SK-MEL-5 (cell line): Measurements from ENCODE around the gene NAE1. TPM values are rescaled to one million over a fixed set of nuclear protein-coding genes. Genes with fewer than 3 reads are reported as not detected.

Experiments
- DNase-seq: peaks from one replicate; pipeline ENCODE4 v3.0.0-alpha.2; 2016; ENCODE audit warnings: low read depth, low spot score
- in situ Hi-C: cut with HindIII; loops from 2 replicates; pipeline ENCODE4 v1.10.0; 2016; ENCODE audit warnings: low sequenced_read_pairs, high pct_unique_total_duplicates, low pct_unique_long_range_greater_than_20kb
- total RNA-seq: library from RNA; depleted of rRNA; stranded (reverse); fragments of >200 nt; shearing (Covaris generic); gene quantifications from 2 replicates; pipeline ENCODE4 v1.2.3, GENCODE V29; 2014

NAE1 gene
- total RNA-seq, 1 experiment from 2014 or later, result 114 TPM

GRCh38 chr16:66853261-66854139 lies 22.7 kb upstream of the NAE1 start:
- no peak for DNase-seq
- in situ Hi-C loops, result no loop called here

DNA sequence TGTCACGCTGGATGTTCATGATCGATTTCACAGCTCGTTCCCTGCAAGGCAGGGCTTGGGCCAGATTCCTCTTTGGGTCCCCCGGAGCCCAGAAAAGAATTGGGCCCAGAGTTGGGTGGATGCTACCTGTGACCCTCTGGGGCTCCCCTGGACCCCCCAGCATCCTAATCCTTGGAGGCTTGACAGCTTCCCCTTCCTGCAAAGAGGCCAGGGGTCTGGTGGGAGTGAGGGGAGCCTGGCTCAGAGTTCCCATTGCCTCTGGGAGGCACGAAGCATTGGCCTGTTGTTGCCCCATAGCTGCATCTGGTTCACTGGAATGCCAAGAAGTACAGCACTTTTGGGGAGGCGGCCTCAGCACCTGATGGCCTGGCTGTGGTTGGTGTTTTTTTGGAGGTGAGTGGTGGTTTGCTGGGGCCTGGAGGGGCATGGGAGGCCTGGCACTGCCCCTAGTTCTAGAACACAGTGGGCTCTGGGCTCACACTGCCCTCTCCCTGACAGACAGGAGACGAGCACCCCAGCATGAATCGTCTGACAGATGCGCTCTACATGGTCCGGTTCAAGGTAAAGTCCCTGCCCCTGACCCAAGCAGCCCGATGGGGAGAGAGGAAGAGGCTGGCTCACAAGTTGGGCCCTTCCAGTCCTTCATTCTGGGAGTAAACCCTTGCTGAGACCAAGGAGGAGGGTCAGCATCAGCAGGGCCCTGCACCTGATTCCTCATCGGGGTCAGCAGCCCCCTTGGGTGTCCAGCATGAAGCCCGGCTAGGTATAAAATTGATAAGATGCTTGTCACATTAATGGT lies 20.6 kb upstream of the NAE1 start:
- DNase-seq, result no peak
- in situ Hi-C loops, result no loop called here

- no peak for DNase-seq
- in situ Hi-C loops, result no loop called here
These were observed 19.5 kb upstream of the NAE1 start for GRCh38 chr16:66850115-66850815.

DNA sequence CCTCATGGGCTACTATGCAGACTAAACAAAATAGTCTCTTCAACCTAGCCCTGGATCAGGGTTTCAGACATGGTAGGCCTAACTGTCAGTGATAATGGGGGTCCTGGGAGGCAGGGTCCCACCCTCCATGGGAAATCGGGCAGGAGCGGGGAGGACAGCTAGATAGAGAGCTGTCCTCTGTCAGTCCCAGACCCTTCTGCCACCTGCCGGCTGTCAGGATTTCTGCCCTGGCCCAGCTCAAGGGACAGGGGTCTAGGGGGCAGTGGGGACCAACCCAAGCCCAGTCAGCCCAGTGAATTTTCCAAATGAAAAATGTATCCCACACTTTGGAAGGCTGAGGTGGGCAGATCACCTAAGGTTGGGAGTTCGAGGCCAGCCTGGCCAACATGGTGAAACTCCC lies 18.8 kb upstream of the NAE1 start:
- DNase-seq, result no peak
- in situ Hi-C loops, result no loop called here

DNA sequence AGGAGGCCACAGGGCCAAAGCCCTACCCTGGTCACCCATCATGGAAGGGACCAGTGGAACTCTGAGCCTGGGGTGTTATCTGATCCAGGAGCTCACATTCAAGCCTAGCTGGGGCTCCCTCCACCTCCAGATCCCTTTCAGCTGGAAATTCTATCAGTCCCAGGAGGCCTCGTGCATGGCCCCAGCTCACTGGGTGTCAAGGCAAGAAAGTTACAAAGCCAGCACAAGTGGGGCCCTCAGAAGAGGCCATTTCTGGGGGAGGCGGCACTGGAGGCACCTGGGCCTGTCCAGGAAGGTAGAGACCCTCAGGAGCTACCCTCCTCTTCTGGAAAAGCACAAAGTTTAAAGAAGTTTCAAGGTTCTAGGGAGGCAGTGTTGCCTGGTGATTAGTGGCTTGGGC lies 18.2 kb upstream of the NAE1 start:
- DNase-seq, result no peak
- in situ Hi-C loops, result no loop called here

- DNase-seq, result no peak
- in situ Hi-C loops, result no loop called here
These were observed 17.4 kb upstream of the NAE1 start for GRCh38 chr16:66848172-66848571.

DNA sequence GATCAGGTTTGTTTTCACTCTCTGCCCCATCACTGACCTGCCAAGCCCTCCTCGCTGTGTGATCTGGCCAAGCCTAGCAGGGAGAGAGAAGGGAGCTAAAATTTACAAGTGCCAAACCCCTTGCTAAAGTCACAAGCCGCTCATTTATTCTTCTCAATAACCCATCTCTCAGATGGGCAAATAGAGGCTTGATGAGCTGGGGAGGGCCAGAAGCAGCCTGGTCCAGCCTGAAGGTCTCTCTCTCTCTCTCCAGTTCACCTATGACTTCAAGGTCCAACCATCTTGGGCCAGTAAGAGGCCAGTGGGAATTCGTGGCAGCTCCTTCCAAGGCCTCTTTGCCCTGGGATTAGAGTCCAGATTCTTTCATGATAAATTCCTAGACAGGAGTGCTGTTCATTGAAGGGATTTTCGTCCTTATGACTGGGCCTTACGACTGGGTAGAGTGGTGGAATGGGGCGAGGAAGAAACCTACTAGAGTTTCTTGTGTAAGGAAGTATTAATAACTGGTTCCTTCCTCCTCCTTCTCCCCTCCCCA lies 16.8 kb upstream of the NAE1 start:
- in situ Hi-C loops, result no loop called here

DNA sequence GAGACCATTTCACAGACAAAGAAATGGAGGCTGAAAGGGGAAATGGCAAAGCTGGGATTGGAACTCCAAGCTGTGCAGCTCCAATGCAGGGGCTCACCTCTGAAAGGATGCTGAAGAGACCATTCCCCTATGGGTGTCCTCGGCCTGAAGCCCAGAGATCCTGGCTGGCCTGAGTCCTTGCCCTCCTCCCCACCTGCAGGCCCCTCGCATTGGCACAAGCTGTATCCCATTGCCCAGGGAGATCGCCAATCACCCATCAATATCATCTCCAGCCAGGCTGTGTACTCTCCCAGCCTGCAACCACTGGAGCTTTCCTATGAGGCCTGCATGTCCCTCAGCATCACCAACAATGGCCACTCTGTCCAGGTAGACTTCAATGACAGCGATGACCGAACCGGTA lies 16.1 kb upstream of the NAE1 start:
- in situ Hi-C loops, result no loop called here
- no peak for DNase-seq

More for the DNA sequence above, 16.8 kb upstream of the NAE1 start:
- DNase-seq, result no peak

DNA sequence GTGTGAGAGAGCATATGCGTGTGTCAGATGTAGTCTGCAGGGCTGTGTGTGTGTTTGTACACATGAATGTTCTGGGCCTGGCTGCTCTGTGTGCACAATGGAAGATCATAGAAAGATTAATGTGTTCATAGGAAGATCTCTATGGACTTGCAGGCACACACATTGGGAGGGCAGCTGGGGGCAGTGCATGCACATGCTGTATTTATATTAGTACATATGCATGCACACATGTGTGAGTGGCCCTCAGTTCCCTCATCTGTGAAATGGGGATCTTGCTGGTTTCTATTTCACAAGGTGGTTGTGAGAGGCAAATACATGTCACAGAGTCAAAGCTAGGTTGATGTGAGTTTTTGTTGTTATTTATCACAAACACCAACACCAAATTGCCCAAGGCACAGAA lies 15.5 kb upstream of the NAE1 start:
- in situ Hi-C loops, result no loop called here
- no peak for DNase-seq

DNA sequence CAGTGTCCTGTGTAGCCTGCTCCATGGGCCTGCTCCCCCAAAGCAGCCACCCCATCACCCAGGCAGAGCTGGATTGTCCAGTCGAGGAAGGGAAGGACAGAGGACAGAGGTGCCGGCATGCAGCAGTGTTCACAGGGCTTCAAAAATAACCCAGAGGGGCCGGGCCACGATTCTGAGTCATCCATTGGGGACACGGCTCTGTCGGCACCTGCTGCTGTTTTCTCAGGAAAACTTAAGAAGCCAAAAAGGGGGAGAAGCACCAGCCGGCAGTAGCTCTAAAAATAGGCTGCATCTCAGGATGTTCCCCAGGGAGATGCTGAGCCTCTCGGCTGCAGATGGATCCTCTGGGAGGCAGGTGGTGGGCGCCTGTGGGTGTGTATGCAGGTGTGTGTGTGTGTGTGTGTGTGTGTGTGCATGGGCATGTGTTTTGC lies 15.0 kb upstream of the NAE1 start:
- DNase-seq, result no peak
- in situ Hi-C loops, result no loop called here

- DNase-seq, result no peak
- in situ Hi-C loops, result no loop called here
These were observed 14.3 kb upstream of the NAE1 start for GRCh38 chr16:66845080-66845410.

DNA sequence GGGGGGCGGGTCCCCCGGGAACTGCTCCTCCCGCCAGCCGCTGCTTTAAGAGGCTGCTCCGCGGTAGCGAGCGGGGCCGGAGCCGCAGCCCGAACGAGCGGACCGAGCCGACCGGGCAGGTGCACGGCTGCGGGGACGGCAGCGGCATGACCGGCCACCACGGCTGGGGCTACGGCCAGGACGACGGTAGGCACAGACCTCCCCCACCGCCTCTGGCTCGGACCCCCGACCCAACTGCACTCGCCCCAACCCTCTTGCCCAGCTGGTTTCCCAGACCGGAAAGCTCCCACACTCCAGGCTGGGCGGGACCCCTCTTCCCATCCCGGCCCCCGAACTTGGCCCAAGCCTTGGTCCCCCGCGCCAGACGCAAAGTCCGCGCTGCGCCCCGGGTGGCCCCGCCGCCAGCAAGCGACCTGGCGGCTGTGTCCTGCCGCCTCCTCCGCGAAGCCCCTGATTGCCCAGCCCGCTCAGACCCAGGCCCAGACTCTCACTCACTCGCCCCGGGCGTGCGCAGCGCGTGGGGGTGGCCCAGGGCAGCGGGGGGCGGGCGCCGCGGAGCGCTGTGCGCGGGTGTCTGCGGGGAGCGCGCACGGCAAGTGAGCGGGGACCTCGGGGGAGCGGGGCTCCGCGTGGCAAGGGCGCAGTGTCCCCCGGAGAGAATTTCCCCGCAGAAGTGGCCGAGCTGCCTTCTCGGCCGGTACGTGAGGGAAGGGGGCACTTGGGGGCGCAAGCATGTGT lies 13.7 kb upstream of the NAE1 start, which contains the start of gene CA7:
TSS of gene CA7 (plus strand) at position 73 of the 738 bp plus-strand sequence. CDS start at position 147, 74 bp downstream.
- in situ Hi-C loops, result no loop called here
- DNase-seq, result no peak

- DNase-seq, result no peak
- in situ Hi-C loops, result no loop called here
These were observed 13.2 kb upstream of the NAE1 start for GRCh38 chr16:66844009-66844341.

GRCh38 chr16:66843191-66843590 lies 12.4 kb upstream of the NAE1 start:
- in situ Hi-C loops, result no loop called here
- DNase-seq, result no peak

DNA sequence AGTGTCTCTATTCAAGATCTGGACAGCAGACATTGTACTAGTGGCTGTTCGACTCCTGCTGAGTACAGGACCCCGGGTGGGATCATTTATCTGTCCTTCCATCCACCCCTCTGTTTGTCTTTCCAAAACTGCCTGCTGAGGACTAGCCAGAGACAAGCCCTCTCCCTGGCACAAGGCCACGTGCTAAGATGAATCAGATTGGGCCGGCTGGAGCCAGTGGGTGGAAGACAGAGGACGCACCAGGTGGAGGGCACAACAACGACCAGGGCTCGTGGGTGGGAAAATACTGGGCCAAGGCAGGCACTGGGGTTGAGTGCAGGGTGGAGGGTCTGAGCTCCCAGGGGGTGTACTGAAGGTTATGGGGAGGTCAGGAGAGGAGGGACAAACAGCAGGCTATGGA lies 12.0 kb upstream of the NAE1 start:
- no peak for DNase-seq

GRCh38 chr16:66841366-66841765 lies 10.6 kb upstream of the NAE1 start:
- DNase-seq, result no peak
- in situ Hi-C loops, result no loop called here

More for the DNA sequence above, 12.0 kb upstream of the NAE1 start:
- in situ Hi-C loops, result no loop called here

- no peak for DNase-seq
- in situ Hi-C loops, result no loop called here
These were observed 10.1 kb upstream of the NAE1 start for GRCh38 chr16:66840883-66841282.
